Dedifferentiated amniotic fluid mesenchymal stem cell (primary cell): ENCODE results near the gene ASB1.

Experiments used
- DNase-seq: peaks from one replicate; pipeline ENCODE4 v3.0.0-alpha.2; 2016; ENCODE audit errors: extremely low spot score

The ASB1 gene

DNA sequence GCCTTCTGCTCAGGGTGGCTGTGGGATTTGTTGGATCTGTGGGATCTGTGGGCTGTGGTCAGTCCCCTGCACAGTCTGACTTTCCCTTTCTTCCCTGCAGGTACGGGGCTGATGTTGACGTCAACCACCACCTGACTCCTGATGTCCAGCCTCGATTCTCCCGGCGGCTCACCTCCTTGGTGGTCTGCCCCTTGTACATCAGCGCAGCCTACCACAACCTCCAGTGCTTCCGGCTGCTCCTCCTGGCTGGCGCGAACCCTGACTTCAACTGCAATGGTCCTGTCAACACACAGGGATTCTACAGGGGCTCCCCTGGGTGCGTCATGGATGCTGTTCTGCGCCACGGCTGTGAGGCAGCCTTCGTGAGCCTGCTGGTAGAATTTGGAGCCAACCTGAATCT is 17.5 kb downstream of the ASB1 start:
- DNase-seq: no peak

DNA sequence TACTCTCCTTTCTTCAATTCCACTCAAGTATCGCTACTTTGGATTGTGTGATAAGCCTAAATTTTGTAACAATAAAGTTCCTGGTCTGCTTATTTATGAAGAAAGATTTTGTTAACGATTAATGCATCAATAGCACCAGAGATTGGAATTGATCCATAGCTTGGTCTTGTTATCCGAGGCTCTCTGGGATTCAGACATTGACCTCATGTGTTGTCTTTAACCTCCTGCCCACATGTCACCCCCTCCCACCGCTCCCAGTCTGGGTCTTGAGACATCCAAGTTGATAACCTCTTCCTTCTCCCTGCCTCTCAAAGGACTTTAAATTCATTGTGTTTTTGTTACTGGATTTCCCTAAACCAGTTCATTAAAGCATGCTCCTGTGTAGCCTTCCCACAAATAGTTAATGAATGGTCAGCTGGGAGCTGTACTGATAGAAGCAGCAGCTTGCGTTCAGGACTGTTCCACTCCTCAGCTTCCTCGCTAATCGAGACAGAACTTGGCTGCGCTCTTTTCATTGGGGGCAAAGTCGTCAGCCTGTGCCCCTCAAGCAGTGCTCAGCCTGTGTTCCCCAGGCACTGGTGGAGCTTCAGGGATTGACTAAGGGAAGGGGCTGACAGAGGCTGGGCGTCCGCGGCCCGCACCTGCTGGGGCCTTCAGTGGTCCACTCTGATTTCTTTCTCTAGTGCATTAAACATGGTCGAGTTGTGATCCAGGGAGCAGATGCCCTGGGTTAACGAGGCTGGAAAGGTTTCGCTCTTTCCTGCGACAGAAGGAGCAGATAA is 18.9 kb downstream of the ASB1 start:
- DNase-seq: no peak

- no peak for DNase-seq
Measured at GRCh38 chr2:238446371-238446770, 19.6 kb downstream of the ASB1 start.

DNA sequence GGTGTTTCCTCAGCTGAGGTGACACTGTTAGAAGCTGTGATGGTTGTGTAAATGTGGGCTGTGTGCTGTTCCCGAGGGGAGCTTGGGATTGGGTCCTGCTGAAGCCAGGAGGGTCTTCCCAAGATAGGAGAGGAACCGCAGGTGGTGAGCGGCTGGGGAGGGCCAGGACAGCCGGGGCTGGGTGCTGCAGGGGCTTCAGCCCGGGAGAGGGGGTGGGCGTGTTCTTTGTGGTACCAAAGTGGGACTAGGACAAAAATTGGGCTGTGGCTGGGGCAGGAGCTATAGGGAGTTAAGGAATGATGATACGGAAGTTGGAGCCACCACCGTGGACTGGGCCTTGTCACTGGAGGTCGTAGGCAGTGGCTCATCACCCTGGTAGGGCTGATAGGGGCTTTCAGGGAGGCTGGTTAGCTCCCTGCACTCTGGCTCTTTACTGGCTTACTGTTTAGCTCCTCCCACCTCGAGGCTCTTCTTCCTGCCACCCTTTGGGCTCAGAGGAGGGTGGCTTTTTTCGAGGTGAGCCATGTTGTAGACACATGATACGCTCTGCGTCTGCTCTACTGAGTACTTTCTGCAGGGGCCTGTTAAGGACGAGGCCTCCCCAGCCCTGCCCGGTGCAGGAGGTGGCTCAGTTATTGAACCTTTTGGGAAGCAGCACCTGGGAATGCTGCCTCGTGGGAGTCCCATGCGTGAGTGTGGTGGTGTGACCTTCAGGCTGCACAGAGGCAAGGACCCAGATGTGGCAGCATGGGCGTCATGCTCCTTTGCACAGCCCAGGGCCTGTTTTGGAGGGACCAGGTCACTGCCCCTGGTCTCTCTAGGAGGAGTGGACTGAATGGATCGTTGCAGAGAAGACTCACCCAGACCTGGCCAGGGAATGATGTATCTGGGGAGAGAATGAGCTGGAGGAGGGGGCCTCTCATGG is 21.6 kb downstream of the ASB1 start:
- no peak for DNase-seq

GRCh38 chr2:238449241-238449640 is 22.5 kb downstream of the ASB1 start:
- DNase-seq: no peak

DNA sequence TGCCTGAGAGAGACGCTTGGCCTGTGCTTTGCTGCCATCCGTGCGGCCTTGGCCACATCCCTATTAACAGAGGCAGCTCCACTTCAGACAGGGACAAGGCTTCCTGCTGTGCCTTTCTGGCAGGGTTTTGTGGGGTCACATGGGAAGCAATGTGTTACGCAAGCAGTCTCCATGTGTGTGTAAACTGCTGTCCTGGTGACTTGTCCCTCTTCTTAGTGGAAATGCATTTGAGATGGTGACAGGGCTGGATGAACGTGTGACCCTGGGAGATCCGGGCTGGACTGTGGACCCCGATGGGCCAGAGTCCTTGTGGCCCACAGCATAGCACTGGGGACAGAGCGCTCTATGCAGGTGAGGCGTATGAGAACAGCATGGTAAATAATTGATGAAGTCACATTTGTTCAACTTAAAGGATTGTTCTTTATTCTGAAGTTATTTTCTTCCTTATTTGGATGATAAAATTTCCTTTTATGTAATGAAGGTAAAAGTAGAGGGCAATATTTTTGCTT is 23.2 kb downstream of the ASB1 start:
- DNase-seq: no peak

DNA sequence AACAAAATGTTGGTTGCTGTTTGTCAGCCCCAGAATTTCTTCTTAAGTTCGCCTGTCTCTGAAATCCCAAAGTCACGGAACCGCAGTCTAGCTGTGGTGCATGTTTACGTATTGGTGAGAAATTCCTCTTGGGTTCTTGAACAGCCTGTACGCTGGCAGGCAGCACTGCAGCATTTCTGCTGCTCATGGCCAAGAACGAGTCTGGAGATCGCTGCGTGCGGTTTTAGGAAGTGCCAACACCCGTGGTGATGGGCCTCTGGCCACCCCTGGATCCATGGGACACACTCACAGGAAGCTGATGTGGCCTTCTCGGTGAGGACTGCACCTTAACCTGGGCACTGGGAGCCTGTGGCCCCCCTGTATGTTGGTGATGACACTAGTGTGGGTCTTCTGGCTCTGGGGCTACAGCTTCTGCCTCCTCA is 23.7 kb downstream of the ASB1 start:
- DNase-seq: no peak

DNA sequence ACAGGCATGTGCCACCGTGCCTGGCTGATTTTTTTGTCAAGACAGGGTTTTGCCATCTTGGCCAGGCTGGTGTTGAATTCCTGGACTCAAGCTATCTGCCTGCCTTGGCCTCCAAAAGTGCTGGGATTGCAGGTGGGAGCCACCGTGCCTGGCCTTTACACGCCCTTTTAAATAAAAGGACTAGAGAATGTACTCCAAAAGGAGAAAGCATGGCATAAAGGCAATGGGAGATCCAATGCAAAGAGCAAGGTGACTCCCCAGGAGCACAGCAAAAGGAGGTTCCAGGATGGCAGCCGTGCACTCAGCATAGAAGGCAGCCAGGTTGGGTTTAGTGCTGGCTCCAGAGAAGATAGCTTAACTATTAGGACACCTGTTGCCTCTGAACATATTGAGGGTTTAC is 27.1 kb downstream of the ASB1 start:
- no peak for DNase-seq

DNA sequence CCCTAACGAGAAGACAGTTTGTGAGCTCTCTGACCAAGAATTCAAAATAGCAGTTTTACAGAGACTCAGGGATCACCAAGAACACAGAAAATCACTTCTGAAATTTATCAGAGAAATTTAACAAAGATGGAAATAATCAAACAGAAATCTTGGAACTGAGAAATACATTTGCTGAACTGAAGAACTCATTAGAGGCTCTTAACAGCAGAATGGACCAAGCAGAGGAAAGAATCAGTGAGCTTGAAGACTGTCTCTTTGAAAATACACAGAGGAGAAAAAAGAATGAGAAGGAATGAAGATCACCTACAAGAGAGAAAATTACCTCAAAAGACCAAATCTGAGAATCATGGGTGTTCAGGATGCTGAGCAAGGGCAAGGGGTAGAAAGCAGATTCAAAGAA is 29.7 kb downstream of the ASB1 start:
- no peak for DNase-seq

DNA sequence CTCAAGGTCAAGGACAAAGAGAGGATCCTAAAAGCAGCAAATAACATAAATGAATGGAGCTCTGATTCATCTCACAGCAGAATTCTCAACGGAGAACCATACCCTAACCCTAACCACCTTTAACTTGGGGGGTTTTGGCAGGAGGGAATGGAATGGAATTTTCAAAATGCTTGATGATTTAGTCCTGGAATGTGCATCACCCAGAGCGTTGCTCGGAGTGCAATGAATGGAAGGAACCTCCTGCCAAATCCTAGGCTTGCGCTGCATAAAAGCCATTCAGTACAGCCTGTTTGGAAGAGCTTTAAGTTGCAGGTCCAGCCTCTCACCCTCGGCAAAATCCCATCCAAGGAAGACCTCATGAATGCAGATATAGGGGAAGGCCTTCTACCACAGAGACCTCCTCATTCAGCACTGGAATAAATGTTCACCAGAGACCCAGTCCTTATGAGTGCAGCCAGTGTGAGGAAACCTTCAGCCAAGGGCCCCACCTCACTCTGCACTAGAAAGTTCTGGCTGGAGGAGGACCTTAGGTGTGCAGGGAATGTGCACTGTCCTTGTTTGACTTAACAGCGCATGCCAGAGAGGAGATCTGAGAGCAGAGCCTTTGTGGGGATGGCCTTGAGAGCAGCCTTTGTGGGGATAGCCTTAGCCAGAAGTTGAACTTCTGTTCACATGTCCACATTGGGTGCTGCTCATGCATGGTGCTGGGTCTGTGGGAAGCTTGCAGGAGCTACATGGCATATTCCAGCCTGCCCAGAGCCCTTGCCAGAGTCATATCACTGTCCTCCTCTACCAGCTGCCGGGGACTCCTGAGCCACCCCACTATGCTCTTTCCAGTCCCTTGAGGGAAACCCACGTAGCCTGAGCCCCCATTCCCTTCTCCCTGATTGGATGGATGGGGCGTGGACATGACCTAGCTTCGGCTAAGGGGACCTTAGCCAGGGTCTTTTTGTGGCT is 30.5 kb downstream of the ASB1 start:
- no peak for DNase-seq

DNA sequence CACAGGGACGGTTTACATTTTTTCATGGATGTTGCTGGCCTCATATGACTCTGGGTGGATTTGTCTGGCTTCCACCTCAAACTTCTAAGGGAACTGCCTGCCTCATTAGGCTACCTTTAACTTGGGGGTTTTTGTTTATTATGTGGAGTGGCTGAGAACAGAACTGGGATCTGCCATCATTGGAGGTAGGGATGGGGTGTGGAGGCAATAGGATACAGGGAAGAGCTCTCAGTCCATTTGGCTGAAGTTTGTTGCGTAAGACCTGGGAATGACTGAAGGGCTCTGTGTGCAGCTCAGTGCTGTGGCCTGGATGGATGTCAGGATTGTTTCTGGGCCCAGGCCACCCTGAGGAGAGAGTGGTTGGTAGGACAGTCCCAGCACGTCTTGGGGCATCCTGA is 31.2 kb downstream of the ASB1 start:
- DNase-seq: no peak

- no peak for DNase-seq
Measured at GRCh38 chr2:238458651-238459050, 31.9 kb downstream of the ASB1 start.

GRCh38 chr2:238459081-238459629 is 32.4 kb downstream of the ASB1 start:
- no peak for DNase-seq

DNA sequence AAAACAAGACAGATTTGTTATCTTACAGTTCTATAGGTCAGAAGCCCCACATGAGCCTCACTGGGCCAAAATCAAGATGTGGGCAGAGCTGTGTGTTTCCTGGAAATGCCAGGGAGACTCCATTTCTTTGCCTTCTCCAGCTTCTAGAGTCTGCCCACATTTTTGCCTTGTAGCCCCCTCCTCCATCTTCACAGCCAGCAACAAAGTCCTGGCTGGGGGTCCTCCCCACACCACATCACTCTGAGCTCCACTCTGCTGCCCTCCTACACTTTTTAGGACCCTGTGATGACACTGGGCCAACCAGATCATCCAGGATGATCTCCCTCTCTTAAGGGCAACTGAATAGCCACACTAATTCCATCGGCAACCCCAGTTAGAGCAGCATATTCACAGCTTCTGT is 34.3 kb downstream of the ASB1 start:
- no peak for DNase-seq

DNA sequence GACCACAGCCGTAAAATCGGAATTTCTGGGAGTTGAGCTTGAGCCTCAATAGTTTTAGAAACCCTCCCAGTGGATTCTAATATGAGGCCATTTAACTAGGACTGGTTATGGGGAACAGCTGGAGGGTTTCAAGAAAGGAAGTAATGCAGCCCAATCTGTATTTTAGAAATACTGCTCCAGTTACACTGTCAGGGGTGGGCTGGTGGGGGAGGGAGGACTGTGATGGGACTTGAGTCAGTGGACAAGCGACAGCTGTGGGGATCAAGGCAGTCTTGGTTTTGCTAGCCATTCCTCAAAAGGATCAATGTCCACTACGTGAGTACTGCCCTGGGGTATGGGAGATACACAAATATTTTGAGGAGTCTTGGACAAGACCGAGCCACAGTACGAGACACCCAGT is 34.8 kb downstream of the ASB1 start:
- DNase-seq: no peak

DNA sequence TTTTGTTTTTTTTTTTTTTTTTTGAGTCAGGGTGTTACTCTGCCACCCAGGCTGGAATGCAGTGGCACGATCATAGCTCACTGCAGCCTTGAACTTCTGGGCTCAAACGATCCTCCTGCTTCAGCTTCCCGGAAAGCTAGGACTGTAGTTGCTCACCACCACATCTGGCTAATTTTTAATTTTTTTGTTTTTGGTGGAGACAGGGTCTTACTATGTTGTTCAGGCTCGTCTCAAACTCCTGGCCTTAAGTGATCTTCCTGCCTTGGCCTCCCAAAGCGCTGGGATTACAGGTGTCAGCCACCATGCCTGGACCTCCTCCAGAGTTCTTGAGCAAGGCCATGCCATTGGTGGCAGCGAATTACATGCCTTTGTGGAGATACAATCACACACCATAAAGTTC is 35.2 kb downstream of the ASB1 start:
- DNase-seq: no peak

DNA sequence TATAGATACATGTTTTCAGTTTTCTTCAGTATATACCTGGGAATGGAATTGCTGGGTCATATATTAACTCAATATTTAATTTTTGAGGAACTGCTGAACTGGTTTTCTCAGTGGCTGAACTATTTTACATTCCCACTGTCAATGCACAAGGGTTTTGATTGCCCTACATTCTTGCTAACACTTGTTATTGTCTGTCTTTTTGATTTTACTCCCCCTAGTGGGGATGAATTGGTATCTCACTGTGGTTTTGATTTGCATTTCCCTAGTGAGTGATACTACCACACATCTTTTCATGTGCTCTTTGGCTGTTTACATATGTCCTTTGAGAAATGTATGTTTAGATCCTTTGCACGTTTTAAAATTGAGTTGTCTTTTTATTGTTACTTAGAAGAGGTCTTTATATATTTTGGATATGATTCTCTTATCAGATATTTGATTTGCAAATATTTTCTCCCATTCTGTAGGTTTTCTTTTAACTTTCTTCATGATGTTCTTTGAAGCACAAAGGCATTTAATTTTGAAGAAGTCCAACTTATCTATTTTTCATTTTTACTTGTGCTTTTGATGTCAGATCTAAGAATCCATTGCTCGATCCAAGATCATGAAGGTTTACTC is 36.2 kb downstream of the ASB1 start:
- DNase-seq: peak; percentile 22

GRCh38 chr2:238464389-238464788 is 37.7 kb downstream of the ASB1 start:
- DNase-seq: no peak

DNA sequence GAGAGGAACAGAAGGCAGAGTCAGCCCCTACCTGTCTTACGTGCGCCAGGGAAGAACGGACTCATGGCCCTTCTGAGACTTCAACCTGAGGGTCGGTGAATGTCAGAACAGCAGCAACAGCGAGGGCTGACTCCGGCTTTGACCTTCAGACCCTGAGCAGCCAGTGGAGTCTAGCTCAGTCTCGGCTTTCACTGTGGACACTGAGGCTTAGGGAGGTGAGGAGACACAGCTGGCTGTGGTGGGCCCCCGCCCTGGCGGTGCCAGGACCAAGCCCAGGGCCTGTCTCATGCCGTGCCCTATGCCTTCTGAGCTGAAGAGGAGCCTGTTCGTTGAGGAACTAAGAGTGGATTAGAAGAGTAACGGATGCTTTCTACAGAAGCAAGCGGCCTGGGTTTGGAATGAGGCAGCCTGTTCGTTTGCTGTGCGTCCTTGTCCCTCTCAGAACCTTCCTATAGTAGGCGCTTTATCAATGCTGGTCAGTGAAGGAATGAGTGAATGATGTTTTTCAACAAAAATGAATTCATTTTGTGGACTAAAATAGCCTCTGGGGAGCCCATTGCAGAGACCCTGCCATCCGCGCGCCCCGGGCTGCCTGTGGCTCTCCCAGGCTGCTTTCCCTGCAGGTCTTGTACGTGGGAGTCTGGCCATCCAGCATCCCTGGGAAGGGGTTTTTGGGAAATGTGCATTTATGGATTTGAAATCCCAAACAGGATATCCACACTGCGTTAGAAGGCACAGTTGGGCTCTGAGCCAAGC is 38.9 kb downstream of the ASB1 start:
- DNase-seq: no peak

DNA sequence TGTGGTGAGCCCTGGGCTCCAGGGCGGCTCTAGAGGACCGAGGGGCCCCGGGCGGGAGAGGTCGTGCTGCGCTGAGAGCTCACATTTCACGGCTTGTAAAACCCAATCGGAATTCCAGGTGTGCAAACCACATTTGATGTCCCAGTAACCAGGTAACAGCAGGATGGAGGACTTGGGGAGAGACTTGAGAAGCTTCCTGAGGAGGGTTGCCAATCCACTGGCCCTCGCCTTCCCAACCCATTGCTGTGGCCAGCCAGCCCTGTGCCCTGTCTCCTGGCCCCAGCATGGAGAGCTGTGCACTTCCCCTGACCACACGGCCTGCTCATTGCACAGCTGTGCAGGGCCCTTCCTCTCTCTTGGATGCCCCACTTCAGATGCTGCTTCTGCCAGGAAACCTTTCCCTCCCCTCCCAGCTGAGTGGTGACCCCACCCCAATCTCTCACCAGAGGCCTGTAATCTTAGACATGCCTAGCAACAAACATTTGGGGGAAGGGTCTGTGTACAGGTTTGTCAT is 39.6 kb downstream of the ASB1 start:
- no peak for DNase-seq
